ENCODE measurements around the gene CCDC12.
A peak's percentile ranks its signal among the peaks of the same experiment; 100 is the strongest.

The CCDC12 gene

DNA sequence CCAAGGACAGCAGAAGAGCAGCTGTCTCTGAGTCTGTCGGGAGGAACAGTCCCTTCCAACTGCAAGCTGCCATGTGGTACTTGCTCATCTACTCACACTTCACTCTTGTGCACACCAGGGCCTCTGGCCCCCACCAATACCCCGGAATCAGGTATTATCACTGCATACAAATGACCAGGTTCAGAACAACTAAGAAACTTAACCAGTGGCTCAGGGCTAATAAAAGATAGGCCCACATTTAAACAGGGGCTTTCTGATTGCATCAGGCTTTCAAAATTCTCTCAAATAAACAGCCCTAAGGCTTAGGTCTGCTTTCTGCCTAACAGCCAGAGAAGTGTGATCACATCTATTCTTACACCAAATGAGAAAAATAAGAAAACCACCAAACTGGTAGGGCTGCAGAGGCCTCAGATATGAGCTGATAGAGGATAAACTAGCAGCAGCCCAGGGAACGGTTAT is 20.7 kb downstream of the CCDC12 start:
- DNase-seq: peak; percentile 29

DNA sequence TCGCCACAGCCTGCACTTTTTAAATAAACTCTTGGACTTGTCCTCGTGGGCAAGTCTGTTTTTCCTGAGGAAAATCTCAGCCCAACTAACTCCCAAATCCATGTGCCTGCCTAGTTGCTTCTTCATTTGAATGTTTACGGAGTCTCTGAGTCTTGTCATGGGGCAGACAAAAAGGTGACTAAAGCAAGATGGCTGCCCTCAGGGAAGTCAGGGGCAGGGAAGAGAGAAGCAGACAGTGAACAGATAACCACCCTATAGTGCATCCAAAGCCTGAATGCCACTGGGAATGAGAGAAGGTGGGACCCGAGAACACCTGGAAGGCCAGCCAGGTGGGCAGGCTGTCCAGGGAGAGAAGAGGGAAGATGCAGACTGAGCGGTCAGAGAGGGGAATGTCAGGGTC is 21.4 kb downstream of the CCDC12 start:
- DNase-seq (no peak), ATAC-seq (no peak)

More for the DNA sequence above, 20.7 kb downstream of the CCDC12 start:
- peak; percentile 8 for ATAC-seq

DNA sequence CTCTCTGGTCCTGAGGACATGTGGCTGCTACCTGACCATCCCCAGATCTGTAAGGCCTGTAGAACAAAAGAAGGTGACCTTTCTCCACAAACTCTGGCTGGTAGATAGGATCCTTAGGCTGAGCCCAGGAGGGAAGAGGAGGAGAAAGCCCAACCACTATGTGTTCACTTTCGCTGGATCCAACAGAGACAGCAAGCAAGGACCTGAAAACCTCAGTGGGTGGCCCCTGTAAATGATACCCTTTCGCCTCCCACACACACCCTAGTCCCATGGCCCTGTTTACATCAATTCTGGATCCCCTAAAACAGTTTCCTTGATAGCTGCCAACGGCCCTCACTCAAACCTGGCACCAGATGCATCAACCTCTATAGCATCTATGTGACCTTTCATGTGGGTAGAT is 22.4 kb downstream of the CCDC12 start:
- ATAC-seq (no peak), DNase-seq (no peak)

DNA sequence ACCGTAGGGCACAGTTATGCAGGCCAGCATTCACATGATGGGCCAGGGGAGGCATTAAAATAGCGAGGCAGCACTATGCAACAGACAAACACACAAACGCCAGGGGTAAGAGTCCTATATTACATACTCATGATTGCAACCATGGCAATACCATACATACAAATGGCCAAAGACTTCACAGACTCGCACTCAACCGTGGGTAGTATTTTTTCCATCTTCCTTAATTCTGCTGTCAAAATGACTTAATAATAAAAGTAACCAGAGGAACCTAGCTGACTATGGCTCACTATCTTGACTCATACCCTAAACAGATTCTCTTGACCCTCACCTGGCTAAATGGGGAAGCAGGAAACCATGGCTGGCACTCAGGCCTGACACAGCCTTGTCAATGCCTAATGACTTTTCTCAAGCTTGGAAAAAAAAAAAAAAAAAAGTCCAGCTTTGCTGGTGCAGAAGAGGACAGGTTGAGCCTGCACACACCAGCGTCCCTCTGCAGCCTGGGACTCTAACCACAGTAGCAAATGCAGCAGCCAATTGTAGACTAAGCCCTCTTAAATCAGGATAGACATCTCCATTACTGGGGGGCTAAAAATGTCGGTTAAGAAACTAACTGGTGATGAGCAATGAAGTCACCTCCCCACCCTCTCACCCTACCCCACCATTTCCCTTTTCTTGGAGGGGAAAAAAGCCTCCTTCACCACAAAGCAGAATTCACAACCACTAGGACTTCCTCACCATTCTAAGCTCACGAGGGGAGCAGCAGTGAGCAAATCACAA is 23.1 kb downstream of the CCDC12 start:
- DNase-seq (no peak), ATAC-seq (peak; percentile 40)

DNA sequence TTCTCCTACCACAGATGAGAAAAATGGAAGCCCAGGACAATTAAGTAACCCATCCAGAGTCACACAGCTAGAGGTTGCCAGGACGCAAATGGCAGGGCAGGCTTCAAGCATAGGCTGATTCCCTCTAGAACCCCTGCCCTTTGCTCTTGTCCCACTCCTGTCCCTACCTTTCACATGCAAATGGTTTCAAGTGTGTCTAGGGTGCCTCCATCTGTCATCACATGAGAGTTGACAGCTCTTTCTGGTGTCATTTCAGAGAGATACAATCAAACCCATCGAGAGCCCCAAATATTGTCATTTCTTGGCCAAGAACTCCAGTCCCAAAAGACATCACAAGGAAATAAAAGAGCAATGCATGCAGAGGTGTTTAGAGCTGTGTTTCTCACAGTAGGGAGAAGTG is 23.7 kb downstream of the CCDC12 start:
- no peak for DNase-seq
- no peak for ATAC-seq

DNA sequence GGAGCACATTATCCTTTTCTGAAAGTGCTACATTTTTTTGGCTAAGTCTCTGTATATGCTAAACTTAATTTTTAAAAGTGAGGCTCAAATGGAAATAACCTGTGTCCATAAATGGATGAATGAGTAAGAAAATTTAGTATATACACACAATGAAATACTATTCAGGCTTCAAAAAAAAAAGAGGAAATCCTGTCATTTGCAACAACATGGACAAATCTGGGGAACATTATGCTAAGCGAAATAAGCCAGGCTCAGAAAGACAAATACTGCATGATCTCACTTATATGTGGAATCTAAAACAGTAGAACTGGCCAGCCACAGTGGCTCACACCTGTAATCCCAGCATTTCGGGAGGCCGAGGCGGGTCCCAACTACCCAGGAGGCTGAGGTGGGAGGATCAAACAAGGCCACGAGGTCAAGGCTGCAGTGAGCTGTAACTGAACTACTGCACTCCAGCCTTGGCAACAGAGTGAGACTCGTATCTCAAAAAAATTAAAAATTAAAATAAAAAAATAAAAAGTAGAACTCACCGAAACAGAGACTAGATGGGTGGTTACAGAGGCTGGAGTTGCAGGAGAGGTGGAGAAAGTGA is 25.8 kb downstream of the CCDC12 start:
- DNase-seq (no peak), ATAC-seq (no peak)

DNA sequence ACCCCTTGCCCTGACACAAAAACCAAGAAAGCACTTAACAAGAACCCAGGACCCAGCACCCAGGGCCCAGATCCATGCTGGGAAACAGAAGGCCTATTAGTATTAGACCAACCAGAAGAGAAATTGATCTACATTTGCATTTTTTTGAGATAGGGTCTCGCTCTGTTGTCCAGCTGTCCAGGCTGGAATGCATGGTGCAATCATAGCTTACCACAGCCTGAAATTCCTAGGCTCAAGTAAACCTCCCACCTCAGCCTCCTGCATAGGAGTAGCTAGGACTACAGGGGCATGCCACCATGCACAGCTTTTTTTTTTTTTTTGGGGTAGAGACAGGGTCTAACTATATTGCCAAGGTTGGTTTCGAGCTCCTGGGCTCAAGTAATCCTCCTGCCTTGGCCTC is 26.4 kb downstream of the CCDC12 start:
- ATAC-seq (no peak), DNase-seq (no peak)

DNA sequence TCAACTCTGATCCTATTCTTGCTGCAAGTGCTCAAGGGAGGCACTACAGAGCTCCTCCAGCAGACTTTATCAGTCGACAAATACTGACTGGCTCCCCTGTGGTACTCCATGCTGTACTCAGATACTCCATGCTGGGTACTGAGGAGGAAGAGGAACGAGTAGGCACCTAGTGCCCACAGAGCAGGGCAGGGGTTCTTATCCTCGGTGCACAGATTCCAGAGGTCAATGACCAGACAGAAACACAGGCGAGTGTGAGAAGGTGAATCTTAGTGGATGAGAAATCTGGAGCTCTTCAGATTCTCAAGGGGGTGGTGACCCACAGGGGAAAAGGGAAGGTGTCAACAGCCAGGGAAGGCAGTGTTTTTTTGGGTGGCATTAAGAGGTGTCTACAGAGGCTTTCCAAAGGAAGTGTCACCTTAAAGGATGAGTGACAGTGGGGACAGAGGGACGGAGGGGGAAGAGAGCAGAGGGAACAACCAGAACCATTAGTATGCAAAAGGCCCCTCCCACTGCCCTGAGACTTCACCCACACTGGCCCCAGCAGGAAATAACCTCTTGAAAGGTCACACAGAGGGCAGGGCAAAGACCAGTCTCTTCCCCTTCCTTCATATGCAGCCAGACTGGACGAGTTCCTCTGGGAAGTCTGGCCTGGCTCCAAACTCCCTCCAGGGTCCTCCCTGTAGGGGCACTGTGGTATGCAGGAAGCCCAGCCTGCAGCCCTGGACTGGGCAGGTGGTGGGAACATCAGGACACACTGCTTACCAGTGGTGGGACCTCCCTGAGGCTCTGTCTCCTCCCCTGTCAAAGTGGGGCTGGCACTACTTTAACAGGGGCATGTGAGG is 27.5 kb downstream of the CCDC12 start:
- ATAC-seq: peak; percentile 19
- peak; percentile 47 for DNase-seq

DNA sequence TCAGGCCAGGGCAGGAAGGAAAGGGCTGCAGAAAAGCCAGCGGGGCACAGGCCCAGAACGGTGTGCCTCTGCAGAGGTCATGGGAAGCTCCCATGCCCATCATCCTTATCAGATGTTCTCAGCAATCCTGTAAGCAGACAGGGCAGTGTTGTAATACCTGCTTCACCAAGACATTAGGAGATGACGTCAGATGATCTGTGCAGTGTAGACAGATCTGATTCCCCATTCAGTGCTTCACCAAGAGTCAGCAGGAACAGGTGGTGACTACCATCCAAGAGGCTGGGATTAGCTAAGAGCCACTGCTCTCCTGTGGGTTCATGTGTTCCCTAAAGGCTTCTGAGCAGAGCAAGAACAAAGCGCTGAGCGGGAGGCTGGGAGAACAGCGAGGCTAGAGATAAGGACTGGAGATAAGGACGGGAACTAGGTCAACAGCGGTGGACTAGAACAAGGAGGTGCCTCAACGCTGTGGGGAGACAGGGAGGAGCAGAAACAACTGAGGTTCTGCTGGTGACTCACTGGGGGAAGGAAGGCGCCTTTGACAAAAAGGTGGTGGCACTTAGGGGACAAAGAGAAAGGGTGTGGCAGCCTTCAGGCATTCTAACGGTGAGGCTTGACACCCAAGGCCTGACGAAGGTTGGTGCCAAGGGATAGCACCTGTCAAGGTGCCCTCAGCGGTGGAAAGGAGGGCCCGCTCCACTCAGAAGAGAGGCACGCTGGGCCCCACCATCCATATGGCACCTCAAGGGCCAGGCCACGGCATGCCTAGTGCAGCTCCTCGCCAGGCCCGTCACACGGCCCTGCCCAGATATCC is 28.4 kb downstream of the CCDC12 start:
- DNase-seq (peak; percentile 73), ATAC-seq (peak; percentile 72)

DNA sequence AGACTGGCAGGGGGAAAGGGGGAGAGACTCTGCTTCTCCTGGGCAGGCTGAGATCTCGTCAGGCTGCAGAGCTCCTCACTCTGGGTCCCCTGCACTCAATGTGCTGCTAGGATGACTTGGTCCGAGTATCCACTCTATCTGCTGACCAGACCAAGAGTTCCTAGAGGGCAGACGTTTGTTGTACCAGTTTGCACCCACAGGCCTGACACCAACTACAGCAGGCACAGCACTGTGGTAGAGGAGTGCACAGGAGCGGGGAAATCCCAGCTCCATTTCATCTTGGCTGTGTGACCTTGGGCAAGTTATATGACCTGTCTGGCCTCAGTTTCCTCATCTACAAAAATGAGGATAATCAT is 29.0 kb downstream of the CCDC12 start:
- ATAC-seq (peak; percentile 5), DNase-seq (no peak)

DNA sequence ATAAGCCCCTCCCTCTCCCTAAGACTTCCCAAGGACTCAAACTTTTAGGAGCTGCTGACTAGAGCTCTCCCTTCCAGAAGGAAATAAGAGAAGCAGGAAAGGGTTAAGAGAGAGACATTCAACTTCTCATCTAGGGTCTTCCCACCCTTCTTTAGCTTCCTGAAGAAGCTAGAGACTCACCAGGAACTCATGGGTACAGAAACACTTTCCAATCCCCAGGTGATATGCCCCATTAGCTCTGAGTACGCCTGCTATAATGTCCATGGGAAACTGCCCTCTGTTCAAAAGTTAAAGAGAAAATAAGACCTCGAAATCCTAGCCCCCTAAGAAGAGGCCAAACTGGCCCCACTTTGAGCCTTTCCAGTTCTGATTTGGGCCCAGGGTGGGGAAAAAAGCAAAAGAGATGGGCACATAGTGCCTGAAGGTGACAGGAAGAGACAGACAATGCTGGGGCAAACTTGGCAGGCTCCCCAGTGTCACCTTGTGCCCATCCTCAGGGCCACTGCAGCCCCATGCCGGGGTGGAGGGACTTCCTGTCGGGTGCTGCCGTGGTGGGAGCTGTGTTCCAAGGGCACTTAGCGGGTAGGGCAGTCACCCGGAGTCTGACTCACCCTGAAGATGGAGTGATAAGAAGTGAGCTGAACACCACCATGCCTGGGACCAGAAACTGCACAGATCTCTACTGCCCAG is 29.5 kb downstream of the CCDC12 start:
- DNase-seq (peak; percentile 73), ATAC-seq (peak; percentile 74)

DNA sequence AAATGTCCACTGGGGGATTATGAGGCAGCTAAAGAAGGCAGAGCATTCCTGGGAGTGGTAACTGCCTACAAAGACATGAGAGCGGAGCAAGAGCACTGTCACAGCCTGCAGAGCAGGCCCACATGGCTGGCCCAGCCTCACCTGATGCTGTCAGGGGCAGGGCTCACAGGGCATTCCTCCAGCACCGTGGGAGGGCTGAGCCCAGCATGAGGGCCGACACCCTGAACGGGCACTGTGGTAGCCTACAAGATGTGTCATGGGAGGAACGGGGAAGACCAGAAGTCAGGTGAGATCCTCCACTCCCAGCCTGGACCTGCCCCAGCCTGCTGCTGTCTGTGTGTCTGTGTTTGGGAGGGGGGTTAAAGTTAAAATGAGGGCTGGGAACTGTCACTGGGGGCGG is 30.1 kb downstream of the CCDC12 start:
- DNase-seq (no peak), ATAC-seq (no peak)

DNA sequence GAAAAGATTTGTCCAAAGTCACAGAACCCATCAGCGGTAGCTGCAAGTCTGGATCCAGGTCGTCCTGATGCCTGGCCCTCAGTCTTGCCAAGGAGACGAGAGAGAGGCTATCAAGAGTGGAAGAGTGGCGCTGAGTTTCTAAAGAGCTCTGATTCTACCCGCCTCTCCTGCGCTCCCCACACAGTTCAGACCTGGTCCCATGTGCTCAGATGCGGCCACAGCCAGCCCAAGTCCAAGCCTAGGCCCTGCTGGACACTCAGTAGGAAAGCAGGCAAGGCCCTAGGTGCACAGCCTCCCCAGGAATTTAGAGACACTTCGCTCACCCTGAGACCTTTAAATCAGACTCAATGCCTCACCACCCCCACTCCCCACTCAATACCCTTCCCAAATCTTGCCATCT is 32.4 kb downstream of the CCDC12 start:
- no peak for ATAC-seq
- DNase-seq: no peak

DNA sequence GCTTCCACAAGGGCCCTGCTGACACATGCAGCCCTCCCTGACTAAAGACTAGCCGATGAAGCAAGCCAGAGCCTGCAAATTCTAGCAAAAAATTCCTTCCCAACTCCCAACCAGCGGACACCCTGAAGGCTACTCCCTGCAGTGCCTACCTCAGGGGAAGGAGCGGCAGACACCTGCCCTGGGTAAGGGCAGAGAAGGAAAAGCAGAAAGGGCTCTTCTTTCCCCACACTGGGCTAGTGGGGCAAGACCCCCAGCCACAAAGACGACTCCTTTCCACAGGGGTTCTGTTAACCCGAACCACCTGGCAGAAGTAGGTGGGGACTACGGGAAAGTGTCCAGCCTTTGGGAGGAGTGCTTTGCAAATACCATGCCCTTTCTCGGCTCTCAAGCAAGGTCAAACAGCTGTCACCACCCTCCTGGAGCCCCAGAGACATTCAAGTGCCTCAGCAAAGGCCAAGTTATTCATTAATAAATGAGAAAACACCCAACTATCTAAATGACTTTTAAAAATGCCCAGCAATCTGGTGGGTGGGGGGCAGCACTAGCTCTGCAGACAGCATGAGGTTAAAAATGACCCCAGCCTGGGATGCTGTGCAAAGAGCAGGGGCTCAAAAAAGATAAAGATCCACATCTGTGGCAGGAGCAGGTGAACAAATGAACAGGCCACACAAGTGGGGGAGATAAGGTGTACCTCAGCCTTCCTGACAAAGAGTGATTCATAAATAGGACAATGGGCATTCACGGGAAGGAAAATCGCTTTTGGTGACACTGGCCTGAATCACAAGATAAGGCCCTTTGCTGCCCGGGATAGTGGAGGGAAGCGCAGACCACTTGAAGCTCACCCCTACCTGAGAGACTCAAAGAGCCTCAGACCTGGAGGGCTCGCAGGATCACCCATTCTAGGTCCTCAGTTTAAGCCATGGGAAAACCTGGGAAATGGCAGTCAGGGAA is 33.0 kb downstream of the CCDC12 start:
- ATAC-seq: no peak
- no peak for DNase-seq

DNA sequence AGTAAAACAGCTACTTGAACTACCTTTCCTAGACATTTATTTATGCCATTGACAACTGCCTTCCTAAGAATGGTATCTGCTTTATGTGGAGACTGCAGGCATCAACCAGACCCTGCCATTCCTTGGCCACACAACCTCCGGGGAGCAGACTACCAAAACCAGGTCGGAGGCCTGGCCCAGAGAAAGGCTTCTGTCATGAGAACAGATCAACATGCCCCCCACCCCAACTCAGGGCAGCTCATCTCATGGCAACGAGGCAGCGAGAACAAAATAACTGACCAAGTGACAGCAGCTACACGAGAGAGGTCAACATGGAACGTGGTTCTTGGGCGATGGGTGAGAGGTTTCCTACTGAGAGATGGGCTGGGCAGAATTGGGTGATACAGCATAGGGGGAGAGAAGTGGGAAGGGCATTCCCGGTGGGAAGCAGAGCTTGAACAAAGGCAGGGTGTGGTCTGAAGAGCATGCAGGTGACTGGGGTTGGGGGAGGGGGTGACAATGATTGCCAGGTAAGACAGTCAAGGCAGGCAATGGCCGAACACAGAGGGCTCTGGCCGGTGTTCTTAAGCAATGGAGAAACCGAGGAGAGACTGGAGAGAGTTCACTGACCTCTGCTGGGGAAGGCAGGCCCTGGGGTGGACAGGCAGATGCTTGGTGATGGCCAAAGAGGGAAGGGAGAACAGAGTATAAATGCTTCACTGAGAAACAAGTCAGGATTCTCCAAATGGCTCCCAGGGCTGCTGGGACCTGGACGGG is 33.9 kb downstream of the CCDC12 start:
- ATAC-seq: no peak
- no peak for DNase-seq

DNA sequence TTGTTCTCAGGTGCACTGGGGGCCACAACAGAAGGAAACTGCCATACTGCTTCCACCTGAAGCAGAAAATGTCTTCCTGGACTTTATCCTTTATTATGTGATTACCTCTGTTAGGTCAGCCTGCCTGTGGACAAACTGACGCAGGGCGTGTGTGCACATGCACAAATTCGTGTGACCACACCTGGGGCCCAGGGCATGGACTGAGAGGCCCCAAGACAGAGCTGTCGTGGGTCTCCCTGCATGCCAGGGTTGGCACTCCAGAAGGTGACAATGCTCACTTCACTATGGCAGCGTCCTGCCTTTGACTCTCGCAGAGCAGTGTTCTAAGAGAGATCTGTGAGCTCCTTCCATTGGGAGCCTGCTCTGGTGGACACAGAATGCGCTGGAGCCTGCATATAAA is 34.5 kb downstream of the CCDC12 start:
- DNase-seq (no peak), ATAC-seq (no peak)

DNA sequence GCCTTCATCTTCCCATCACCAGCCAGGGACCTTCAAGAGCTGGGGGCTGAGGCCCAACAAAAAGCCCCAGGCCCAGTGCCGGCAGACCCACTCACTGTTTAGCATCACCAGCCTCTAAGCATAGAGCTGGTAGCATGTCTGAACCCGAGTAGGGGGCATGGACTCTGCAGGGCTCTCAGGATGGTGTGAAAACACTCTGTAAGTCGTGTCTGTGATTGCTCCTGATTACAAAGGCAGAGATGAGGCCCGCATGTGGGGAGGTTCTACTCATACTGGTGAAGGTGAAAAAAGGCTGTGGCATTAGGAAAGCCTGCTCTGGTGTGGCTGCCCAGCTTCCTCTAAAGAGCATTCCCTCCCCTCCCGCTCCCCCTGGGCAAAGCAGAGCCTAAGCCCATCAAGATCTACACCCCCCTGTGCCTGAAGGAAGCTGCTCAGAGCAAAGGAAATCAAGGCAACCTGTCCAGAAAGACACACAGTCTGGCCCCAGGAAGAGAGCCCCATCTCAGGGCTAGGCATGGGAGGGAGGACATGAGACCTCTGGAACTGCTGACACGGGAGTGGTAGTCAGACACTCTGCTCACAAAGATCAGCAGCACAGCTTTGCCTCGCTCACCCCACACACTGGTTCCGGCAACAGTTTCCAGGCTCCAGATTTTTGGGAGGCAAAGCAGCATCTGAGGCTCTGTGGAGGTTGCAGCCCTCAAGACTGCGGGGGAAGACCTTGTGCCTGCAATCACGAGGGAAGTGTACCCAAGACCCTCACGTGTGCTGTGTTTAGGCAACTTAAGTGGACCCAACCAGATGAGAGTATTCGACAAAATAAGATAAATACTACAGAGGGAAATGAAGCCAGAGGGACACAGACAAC is 36.7 kb downstream of the CCDC12 start:
- ATAC-seq (no peak), DNase-seq (peak; percentile 1)

DNA sequence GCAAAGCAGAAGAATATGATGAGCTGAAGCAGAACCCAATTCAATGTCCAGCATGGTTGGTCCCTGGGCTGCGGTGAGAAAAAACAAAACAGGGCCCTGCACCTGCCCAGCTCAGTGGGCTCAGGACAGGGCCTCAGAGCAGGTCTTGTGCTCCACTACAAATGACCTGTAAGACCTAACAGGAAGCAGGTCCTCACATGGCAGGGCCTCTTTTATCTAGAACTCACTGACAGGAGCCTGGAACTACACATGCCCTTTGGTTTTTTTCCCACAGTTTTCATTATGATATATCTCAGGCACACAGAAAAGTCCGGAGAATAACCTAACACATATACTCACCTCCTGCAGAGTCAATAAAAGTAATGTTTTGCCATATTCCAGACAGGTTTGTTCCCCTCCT is 38.4 kb downstream of the CCDC12 start:
- ATAC-seq (no peak), DNase-seq (no peak)
